Mucosa of stomach (tissue), 1 donor: ENCODE results near the gene NME4.
A peak's percentile ranks its signal among the peaks of the same experiment; 100 is the strongest.
"Not testable (repeated sequence)": the region's sequence is repeated elsewhere in the genome, so short reads cannot be mapped to it uniquely, and the experiment has no call there.

Experiments used
- H3K27me3 ChIP-seq: one replicate; pipeline ENCODE4 v1.7.0; 2013; ENCODE audit warnings: mild to moderate bottlenecking, low read length; ENCODE audit not compliant: control insufficient read depth, insufficient read depth
- H3K36me3 ChIP-seq: one replicate; pipeline ENCODE4 v1.7.0; 2013; ENCODE audit warnings: low read length; ENCODE audit not compliant: control insufficient read depth, insufficient read depth
- H3K4me1 ChIP-seq: one replicate; pipeline ENCODE4 v1.7.0; 2013; ENCODE audit warnings: mild to moderate bottlenecking, low read length; ENCODE audit not compliant: control insufficient read depth, insufficient read depth
- H3K4me3 ChIP-seq: one replicate; pipeline ENCODE4 v1.7.0; 2013; ENCODE audit warnings: low read length
- H3K9ac ChIP-seq: one replicate; pipeline ENCODE4 v1.7.0; 2013; ENCODE audit warnings: mild to moderate bottlenecking, low read length, moderate library complexity
- H3K9me3 ChIP-seq: one replicate; pipeline ENCODE4 v1.7.0; 2013; ENCODE audit warnings: mild to moderate bottlenecking, low read length, moderate library complexity; ENCODE audit not compliant: control insufficient read depth
- donor health status: Pancreatic carcinoma.

Gene NME4

GRCh38 chr16:397135-397661 lies at the start of gene NME4:
NME4 (plus strand) TSS chr16:397199; CDS start chr16:397223, 24 bp downstream.
- H3K9ac ChIP-seq: peak within 1 kb of the TSS; percentile 28
- H3K9me3 ChIP-seq: no peaks in the 10 kb centered on the region
- no peaks in the 10 kb centered on the region for H3K36me3 ChIP-seq
- H3K27me3 ChIP-seq: no peaks in the 10 kb centered on the region
- H3K4me3 ChIP-seq: no peak within 1 kb of the TSS
- peaks cover 10% of the 10 kb centered on the region for H3K4me1 ChIP-seq

- Histone ChIP-seq H3K4me3 (no peak overlapping the region), H3K27me3 (no peaks in the 10 kb centered on the region), H3K4me1 (no peaks in the 10 kb centered on the region), H3K36me3 (no peaks in the 10 kb centered on the region), H3K9me3 (no peaks in the 10 kb centered on the region), H3K9ac (no peak overlapping the region)
Observed at GRCh38 chr16:347203-347602, 49.8 kb upstream of the NME4 start.

- H3K9ac ChIP-seq, H3K9me3 ChIP-seq, H3K4me1 ChIP-seq, H3K27me3 ChIP-seq, H3K4me3 ChIP-seq, H3K36me3 ChIP-seq: not testable (repeated sequence)
Observed at GRCh38 chr16:348495-348894, 48.5 kb upstream of the NME4 start.

- Histone ChIP-seq H3K9me3 (no peaks in the 10 kb centered on the region), H3K4me1 (peaks cover 5% of the 10 kb centered on the region), H3K36me3 (no peaks in the 10 kb centered on the region), H3K27me3 (no peaks in the 10 kb centered on the region), H3K4me3 (no peak overlapping the region), H3K9ac (no peak overlapping the region)
Observed at GRCh38 chr16:349211-349610, 47.8 kb upstream of the NME4 start.

- H3K4me3 ChIP-seq: no peak overlapping the region
- H3K36me3 ChIP-seq: no peaks in the 10 kb centered on the region
- H3K4me1 ChIP-seq: peaks cover 5% of the 10 kb centered on the region
- no peaks in the 10 kb centered on the region for H3K9me3 ChIP-seq
- H3K9ac ChIP-seq: no peak overlapping the region
- no peaks in the 10 kb centered on the region for H3K27me3 ChIP-seq
Observed at GRCh38 chr16:350203-350602, 46.8 kb upstream of the NME4 start.

- Histone ChIP-seq H3K9me3 (no peaks in the 10 kb centered on the region), H3K36me3 (no peaks in the 10 kb centered on the region), H3K9ac (peak overlapping the region; percentile 59), H3K4me1 (peaks cover 5% of the 10 kb centered on the region), H3K4me3 (no peak overlapping the region), H3K27me3 (no peaks in the 10 kb centered on the region)
Observed at GRCh38 chr16:351804-352520, 45.0 kb upstream of the NME4 start.

GRCh38 chr16:352547-353403 lies 44.2 kb upstream of the NME4 start, which contains the start of gene AXIN1:
AXIN1 (minus strand) TSS chr16:352723; CDS start chr16:347025, 5,698 bp downstream.
- Histone ChIP-seq H3K4me3 (peak within 1 kb of the TSS; percentile 4), H3K27me3 (no peaks in the 10 kb centered on the region), H3K9ac (peak within 1 kb of the TSS; percentile 59), H3K9me3 (no peaks in the 10 kb centered on the region), H3K4me1 (peaks cover 5% of the 10 kb centered on the region), H3K36me3 (no peaks in the 10 kb centered on the region)

GRCh38 chr16:353404-354290 lies 43.4 kb upstream of the NME4 start:
- Histone ChIP-seq H3K36me3 (no peaks in the 10 kb centered on the region), H3K4me3 (peak overlapping the region; percentile 4), H3K27me3 (no peaks in the 10 kb centered on the region), H3K9ac (peak overlapping the region; percentile 57), H3K9me3 (no peaks in the 10 kb centered on the region), H3K4me1 (peaks cover 5% of the 10 kb centered on the region)

- Histone ChIP-seq H3K4me3 (no peak overlapping the region), H3K9me3 (no peaks in the 10 kb centered on the region)
Observed at GRCh38 chr16:354291-354881, 42.6 kb upstream of the NME4 start.

GRCh38 chr16:354971-355461 lies 42.0 kb upstream of the NME4 start:
- Histone ChIP-seq H3K27me3 (no peaks in the 10 kb centered on the region), H3K4me1 (peaks cover 5% of the 10 kb centered on the region), H3K4me3 (no peak overlapping the region)

More at GRCh38 chr16:354291-354881, 42.6 kb upstream of the NME4 start:
- H3K9ac ChIP-seq: no peak overlapping the region
- H3K36me3 ChIP-seq: no peaks in the 10 kb centered on the region
- peaks cover 5% of the 10 kb centered on the region for H3K4me1 ChIP-seq
- H3K27me3 ChIP-seq: no peaks in the 10 kb centered on the region

GRCh38 chr16:356741-357140 lies 40.3 kb upstream of the NME4 start:
- Histone ChIP-seq H3K27me3 (peaks cover 2% of the 10 kb centered on the region), H3K9me3 (no peaks in the 10 kb centered on the region), H3K36me3 (no peaks in the 10 kb centered on the region), H3K4me1 (peaks cover 5% of the 10 kb centered on the region), H3K9ac (no peak overlapping the region), H3K4me3 (no peak overlapping the region)

More at GRCh38 chr16:354971-355461, 42.0 kb upstream of the NME4 start:
- H3K9me3 ChIP-seq: no peaks in the 10 kb centered on the region
- H3K9ac ChIP-seq: no peak overlapping the region
- no peaks in the 10 kb centered on the region for H3K36me3 ChIP-seq
